HepG2 (cell line): ENCODE results near the gene BRI3BP.

Experiments
- EP300 ChIP-seq, 3 experiments: sonication (generic) in 1 of 3; formaldehyde crosslinking in 1 of 3; IDR thresholded peaks; 2 replicates each; pipeline versions ENCODE4 v1.5.1 to v1.6.1; 2011 to 2020; ENCODE audit warnings: low read depth in 2 of 3, low read length in 2 of 3, borderline replicate concordance in 1 of 3, improper control_type of control experiment in 1 of 3, mild to moderate bottlenecking in 1 of 3, missing genetic modification reagents in 1 of 3, moderate library complexity in 1 of 3
- NR2C2 ChIP-seq: sonication (generic); formaldehyde crosslinking; IDR thresholded peaks from 2 replicates; pipeline ENCODE4 v1.4.0; 2020; ENCODE audit warnings: missing genetic modification reagents, mild to moderate bottlenecking, moderate library complexity, borderline replicate concordance
- RAD21 ChIP-seq: fragments of 450-650 bp; formaldehyde crosslinking; IDR thresholded peaks from 2 replicates; pipeline ENCODE4 v1.5.0; 2020; ENCODE audit warnings: mild to moderate bottlenecking
- RCOR2 ChIP-seq: IDR thresholded peaks from 2 replicates; pipeline ENCODE4 v1.6.1; 2016; ENCODE audit warnings: missing biosample characterization, missing genetic modification reagents
- SP4 ChIP-seq: sonication (generic); formaldehyde crosslinking; IDR thresholded peaks from 2 replicates; pipeline ENCODE4 v1.8.1; 2023; ENCODE audit warnings: mild to moderate bottlenecking, missing genetic modification reagents
- ZNF431 ChIP-seq: sonication (generic); formaldehyde crosslinking; IDR thresholded peaks from 2 replicates; pipeline ENCODE4 v1.9.0; 2022; ENCODE audit warnings: missing genetic modification reagents, low read depth, mild to moderate bottlenecking, borderline replicate concordance
- ZNF546 ChIP-seq: sonication (generic); formaldehyde crosslinking; conservative IDR thresholded peaks from 2 replicates; pipeline ENCODE4 v1.8.1; 2023; ENCODE audit warnings: mild to moderate bottlenecking, missing genetic modification reagents
- TF ChIP-seq, protein P1 (sequence below): sonication (generic); formaldehyde crosslinking; IDR thresholded peaks from 2 replicates; pipeline ENCODE4 v1.4.0; 2020; ENCODE audit warnings: mild to moderate bottlenecking, missing genetic modification reagents
- TF ChIP-seq, protein P2 (sequence below): sonication (generic); formaldehyde crosslinking; IDR thresholded peaks from 2 replicates; pipeline ENCODE4 v1.5.0; 2020; ENCODE audit warnings: mild to moderate bottlenecking, missing genetic modification reagents, moderate library complexity

DNA sequence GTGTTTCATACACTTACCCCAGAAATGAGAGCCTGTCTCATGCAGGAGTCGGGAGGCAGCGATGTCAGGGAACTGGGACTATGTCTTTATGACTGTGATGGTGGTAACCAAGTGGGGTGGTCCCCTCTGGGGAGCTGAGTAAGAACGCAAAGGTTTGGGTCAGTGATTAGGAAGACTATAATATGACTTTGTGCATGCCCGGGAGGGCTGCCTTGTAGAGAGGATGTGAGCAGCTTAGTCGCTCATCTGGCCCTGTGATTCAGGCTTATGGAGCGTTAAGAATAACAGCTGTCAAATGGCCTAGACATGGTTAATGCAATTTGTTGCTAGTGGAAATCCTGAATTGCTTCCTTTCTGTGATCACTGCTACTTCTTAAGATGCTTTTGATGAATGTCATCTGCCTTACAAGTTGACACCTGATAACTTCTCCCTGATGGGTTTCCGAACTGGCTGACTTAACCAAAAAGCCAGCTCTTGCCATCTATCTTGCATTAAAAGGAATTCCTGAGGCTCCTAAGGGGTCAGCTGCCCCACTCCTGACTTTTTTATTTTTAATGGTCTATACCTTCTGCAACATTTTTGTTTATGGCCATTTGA is 36.4 kb downstream of the BRI3BP start:
- no peak for TF ChIP-seq NR2C2 (CRISPR knock-in tag)
- TF ChIP-seq, protein P1, sequence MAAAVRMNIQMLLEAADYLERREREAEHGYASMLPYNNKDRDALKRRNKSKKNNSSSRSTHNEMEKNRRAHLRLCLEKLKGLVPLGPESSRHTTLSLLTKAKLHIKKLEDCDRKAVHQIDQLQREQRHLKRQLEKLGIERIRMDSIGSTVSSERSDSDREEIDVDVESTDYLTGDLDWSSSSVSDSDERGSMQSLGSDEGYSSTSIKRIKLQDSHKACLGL (CRISPR knock-in tag), result no peak
- no peak for TF ChIP-seq RCOR2 (CRISPR knock-in tag)
- TF ChIP-seq ZNF546 (CRISPR knock-in tag), result no peak
- no peak for TF ChIP-seq EP300 (IDR thresholded peaks at IDR 0.05; ENCODE audit: low read depth in 2 of 2, low read length in 2 of 2)
- no peak for TF ChIP-seq EP300 (CRISPR knock-in tag; IDR thresholded peaks at IDR 0.05; ENCODE audit: borderline replicate concordance)
- TF ChIP-seq, protein P2, sequence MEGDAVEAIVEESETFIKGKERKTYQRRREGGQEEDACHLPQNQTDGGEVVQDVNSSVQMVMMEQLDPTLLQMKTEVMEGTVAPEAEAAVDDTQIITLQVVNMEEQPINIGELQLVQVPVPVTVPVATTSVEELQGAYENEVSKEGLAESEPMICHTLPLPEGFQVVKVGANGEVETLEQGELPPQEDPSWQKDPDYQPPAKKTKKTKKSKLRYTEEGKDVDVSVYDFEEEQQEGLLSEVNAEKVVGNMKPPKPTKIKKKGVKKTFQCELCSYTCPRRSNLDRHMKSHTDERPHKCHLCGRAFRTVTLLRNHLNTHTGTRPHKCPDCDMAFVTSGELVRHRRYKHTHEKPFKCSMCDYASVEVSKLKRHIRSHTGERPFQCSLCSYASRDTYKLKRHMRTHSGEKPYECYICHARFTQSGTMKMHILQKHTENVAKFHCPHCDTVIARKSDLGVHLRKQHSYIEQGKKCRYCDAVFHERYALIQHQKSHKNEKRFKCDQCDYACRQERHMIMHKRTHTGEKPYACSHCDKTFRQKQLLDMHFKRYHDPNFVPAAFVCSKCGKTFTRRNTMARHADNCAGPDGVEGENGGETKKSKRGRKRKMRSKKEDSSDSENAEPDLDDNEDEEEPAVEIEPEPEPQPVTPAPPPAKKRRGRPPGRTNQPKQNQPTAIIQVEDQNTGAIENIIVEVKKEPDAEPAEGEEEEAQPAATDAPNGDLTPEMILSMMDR, result no peak
- no peak for TF ChIP-seq ZNF431
- TF ChIP-seq RAD21 (CRISPR knock-in tag), result no peak
- TF ChIP-seq SP4 (CRISPR knock-in tag), result no peak
